ENCODE measurements around the gene SLAMF1. TPM values are rescaled to one million over a fixed set of nuclear protein-coding genes. Genes with fewer than 3 reads are reported as not detected.

The SLAMF1 gene
- total RNA-seq, 1 donor from 2014 or later: 0.27 TPM

GRCh38 chr1:160643138-160643537 is 3.7 kb downstream of the SLAMF1 start:
- DNase-seq (no peak), ATAC-seq (ENCODE audit: poor library complexity) (no peak)
- intact Hi-C loops (cut with DNase I): no loop called here

- DNase-seq (no peak), ATAC-seq (ENCODE audit: poor library complexity) (no peak)
- intact Hi-C loops (cut with DNase I): no loop called here
Measured at GRCh38 chr1:160642281-160642644, 4.6 kb downstream of the SLAMF1 start.

GRCh38 chr1:160641323-160642280 is 5.2 kb downstream of the SLAMF1 start:
- DNase-seq (no peak), ATAC-seq (ENCODE audit: poor library complexity) (no peak)
- intact Hi-C loops (cut with DNase I): no loop called here

GRCh38 chr1:160640359-160641123 is 6.3 kb downstream of the SLAMF1 start:
- DNase-seq: no peak
- intact Hi-C loops (cut with DNase I): no loop called here
- ATAC-seq (ENCODE audit: poor library complexity): no peak

- ATAC-seq (ENCODE audit: poor library complexity) (no peak), DNase-seq (no peak)
- intact Hi-C loops (cut with DNase I): no loop called here
Measured at GRCh38 chr1:160639652-160640051, 7.2 kb downstream of the SLAMF1 start.

- ATAC-seq (ENCODE audit: poor library complexity): no peak
- DNase-seq: no peak
- intact Hi-C loops (cut with DNase I): no loop called here
Measured at GRCh38 chr1:160638926-160639325, 7.9 kb downstream of the SLAMF1 start.

- no peak for DNase-seq
- intact Hi-C loops (cut with DNase I): no loop called here
- no peak for ATAC-seq (ENCODE audit: poor library complexity)
Measured at GRCh38 chr1:160638540-160638857, 8.3 kb downstream of the SLAMF1 start.

- intact Hi-C loops (cut with DNase I): no loop called here
- DNase-seq: no peak
- no peak for ATAC-seq (ENCODE audit: poor library complexity)
Measured at GRCh38 chr1:160637821-160638539, 8.9 kb downstream of the SLAMF1 start.

GRCh38 chr1:160637065-160637464 is 9.8 kb downstream of the SLAMF1 start:
- DNase-seq (no peak), ATAC-seq (ENCODE audit: poor library complexity) (no peak)
- intact Hi-C loops (cut with DNase I): no loop called here

- ATAC-seq (ENCODE audit: poor library complexity): no peak
- intact Hi-C loops (cut with DNase I): no loop called here
- DNase-seq: no peak
Measured at GRCh38 chr1:160636547-160636946, 10.3 kb downstream of the SLAMF1 start.

GRCh38 chr1:160636076-160636475 is 10.8 kb downstream of the SLAMF1 start:
- no peak for ATAC-seq (ENCODE audit: poor library complexity)
- DNase-seq: no peak
- intact Hi-C loops (cut with DNase I): no loop called here

GRCh38 chr1:160634543-160635491 is 12.0 kb downstream of the SLAMF1 start:
- intact Hi-C loops (cut with DNase I): no loop called here
- DNase-seq (no peak), ATAC-seq (ENCODE audit: poor library complexity) (no peak)

GRCh38 chr1:160633330-160633903 is 13.4 kb downstream of the SLAMF1 start:
- DNase-seq: no peak
- intact Hi-C loops (cut with DNase I): no loop called here
- no peak for ATAC-seq (ENCODE audit: poor library complexity)

GRCh38 chr1:160631983-160632625 is 14.7 kb downstream of the SLAMF1 start:
- intact Hi-C loops (cut with DNase I): no loop called here
- DNase-seq (no peak), ATAC-seq (ENCODE audit: poor library complexity) (no peak)

- no peak for DNase-seq
- ATAC-seq (ENCODE audit: poor library complexity): no peak
- intact Hi-C loops (cut with DNase I): no loop called here
Measured at GRCh38 chr1:160630523-160631451, 16.1 kb downstream of the SLAMF1 start.
